Measurements from ENCODE around the gene BLOC1S4.
A peak's percentile ranks its signal among the peaks of the same experiment; 100 is the strongest.

Gene BLOC1S4

GRCh38 chr4:6710996-6711395, 5.0 kb upstream of the BLOC1S4 start:
- Histone ChIP-seq H3K4me1 (ENCODE audit: control insufficient read depth in 2 of 2, insufficient read depth in 1 of 2, low read depth in 1 of 2, low read length in 2 of 2) (peaks cover 7 to 12% of the 10 kb centered on the region in 2 donors), H3K4me2 (ENCODE audit: insufficient read depth, low read length, poor library complexity, severe bottlenecking) (no peak overlapping the region), H2AFZ (ENCODE audit: low read length) (no peak overlapping the region), H3K4ac (ENCODE audit: low read length) (no peak overlapping the region), H3K79me1 (ENCODE audit: low read depth, low read length) (peaks cover 6% of the 10 kb centered on the region), H3K36me3 (replicated peaks in 1 of 2; ENCODE audit: control insufficient read depth in 2 of 2, insufficient read depth in 2 of 2, low read length in 2 of 2) (peaks cover 10 to 24% of the 10 kb centered on the region in 2 donors), H2BK12ac (ENCODE audit: low read length) (no peak overlapping the region), H3K18ac (ENCODE audit: low read length) (no peak overlapping the region), H3K23ac (ENCODE audit: low read depth, low read length, poor library complexity) (no peak overlapping the region), H2AK5ac (ENCODE audit: low read depth, low read length) (no peak overlapping the region), H2BK5ac (ENCODE audit: low read length) (no peak overlapping the region), H3K9me3 (replicated peaks in 1 of 2; ENCODE audit: control insufficient read depth in 2 of 2, insufficient read depth in 1 of 2, low read depth in 1 of 2, low read length in 2 of 2) (peaks cover 1 to 24% of the 10 kb centered on the region in 2 donors), H3K4me3 (ENCODE audit: low read length in 2 of 2) (no peak overlapping the region), H3K9ac (ENCODE audit: low read depth, low read length, poor library complexity) (no peak overlapping the region), H2BK120ac (ENCODE audit: low read depth, low read length) (no peak overlapping the region), H3K27ac (replicated peaks; ENCODE audit: low read length) (no peak overlapping the region), H2BK15ac (ENCODE audit: low read length) (no peak overlapping the region), H3K27me3 (ENCODE audit: control insufficient read depth in 3 of 3, insufficient read depth in 3 of 3, low read depth in 1 of 3, low read length in 3 of 3) (peaks cover 0 to 2% (median 0%) of the 10 kb centered on the region in 3 experiments), H4K91ac (ENCODE audit: low read depth, low read length, poor library complexity) (no peak overlapping the region), H4K8ac (ENCODE audit: low read depth, low read length) (no peak overlapping the region), H3K14ac (ENCODE audit: low read length) (no peak overlapping the region)
- WGBS, 2 donors (ENCODE audit: extremely low coverage in 2 of 2, insufficient read length in 2 of 2, insufficient replicate concordance in 1 of 2) = no CpG with 5 or more reads among the region's 2 CpGs
- DNase-seq (ENCODE audit: low spot score) = no peak

GRCh38 chr4:6714954-6715353, 1.0 kb upstream of the BLOC1S4 start:
- Histone ChIP-seq H4K91ac (ENCODE audit: low read depth, low read length, poor library complexity) (no peak overlapping the region), H3K27ac (replicated peaks; ENCODE audit: low read length) (no peak overlapping the region), H3K14ac (ENCODE audit: low read length) (no peak overlapping the region), H3K36me3 (replicated peaks in 1 of 2; ENCODE audit: control insufficient read depth in 2 of 2, insufficient read depth in 2 of 2, low read length in 2 of 2) (peaks cover 0 to 6% of the 10 kb centered on the region in 2 donors), H3K4ac (ENCODE audit: low read length) (no peak overlapping the region), H2BK15ac (ENCODE audit: low read length) (no peak overlapping the region), H3K4me3 (ENCODE audit: low read length in 2 of 2) (no peak overlapping the region), H3K9ac (ENCODE audit: low read depth, low read length, poor library complexity) (no peak overlapping the region), H3K18ac (ENCODE audit: low read length) (no peak overlapping the region), H3K4me1 (ENCODE audit: control insufficient read depth in 2 of 2, insufficient read depth in 1 of 2, low read depth in 1 of 2, low read length in 2 of 2) (no peaks in the 10 kb centered on the region), H3K79me1 (ENCODE audit: low read depth, low read length) (peaks cover 7% of the 10 kb centered on the region), H3K4me2 (ENCODE audit: insufficient read depth, low read length, poor library complexity, severe bottlenecking) (no peak overlapping the region), H4K8ac (ENCODE audit: low read depth, low read length) (no peak overlapping the region), H3K9me3 (replicated peaks in 1 of 2; ENCODE audit: control insufficient read depth in 2 of 2, insufficient read depth in 1 of 2, low read depth in 1 of 2, low read length in 2 of 2) (peaks cover 1 to 4% of the 10 kb centered on the region in 2 donors), H3K23ac (ENCODE audit: low read depth, low read length, poor library complexity) (no peak overlapping the region), H2AFZ (ENCODE audit: low read length) (peak overlapping the region; percentile 88), H2AK5ac (ENCODE audit: low read depth, low read length) (no peak overlapping the region), H2BK12ac (ENCODE audit: low read length) (no peak overlapping the region), H3K27me3 (ENCODE audit: control insufficient read depth in 3 of 3, insufficient read depth in 3 of 3, low read depth in 1 of 3, low read length in 3 of 3) (peaks cover 0 to 2% (median 0%) of the 10 kb centered on the region in 3 experiments), H2BK5ac (ENCODE audit: low read length) (no peak overlapping the region), H2BK120ac (ENCODE audit: low read depth, low read length) (no peak overlapping the region)
- no CpG with 5 or more reads among the region's 1 CpG for WGBS, 2 donors (ENCODE audit: extremely low coverage in 2 of 2, insufficient read length in 2 of 2, insufficient replicate concordance in 1 of 2)
- DNase-seq (ENCODE audit: low spot score) = no peak

- DNase-seq (ENCODE audit: low spot score) = no peak
- Histone ChIP-seq H3K27ac (replicated peaks; ENCODE audit: low read length) (no peak overlapping the region), H3K27me3 (ENCODE audit: control insufficient read depth in 3 of 3, insufficient read depth in 3 of 3, low read depth in 1 of 3, low read length in 3 of 3) (peaks cover 0 to 2% (median 0%) of the 10 kb centered on the region in 3 experiments), H3K9me3 (replicated peaks in 1 of 2; ENCODE audit: control insufficient read depth in 2 of 2, insufficient read depth in 1 of 2, low read depth in 1 of 2, low read length in 2 of 2) (peaks cover 1 to 4% of the 10 kb centered on the region in 2 donors), H3K4me2 (ENCODE audit: insufficient read depth, low read length, poor library complexity, severe bottlenecking) (no peak overlapping the region), H3K23ac (ENCODE audit: low read depth, low read length, poor library complexity) (peak overlapping the region; percentile 98), H3K9ac (ENCODE audit: low read depth, low read length, poor library complexity) (no peak overlapping the region), H4K8ac (ENCODE audit: low read depth, low read length) (no peak overlapping the region), H3K4me1 (ENCODE audit: control insufficient read depth in 2 of 2, insufficient read depth in 1 of 2, low read depth in 1 of 2, low read length in 2 of 2) (peaks cover 0 to 4% of the 10 kb centered on the region in 2 donors), H2BK12ac (ENCODE audit: low read length) (no peak overlapping the region), H3K18ac (ENCODE audit: low read length) (no peak overlapping the region), H2BK15ac (ENCODE audit: low read length) (no peak overlapping the region), H2AFZ (ENCODE audit: low read length) (peak overlapping the region; percentile 88), H3K4me3 (ENCODE audit: low read length in 2 of 2) (peak overlapping the region in 1 of 2 donors; percentile 86), H4K91ac (ENCODE audit: low read depth, low read length, poor library complexity) (no peak overlapping the region), H2AK5ac (ENCODE audit: low read depth, low read length) (no peak overlapping the region), H2BK120ac (ENCODE audit: low read depth, low read length) (no peak overlapping the region), H3K4ac (ENCODE audit: low read length) (no peak overlapping the region), H3K79me1 (ENCODE audit: low read depth, low read length) (peaks cover 7% of the 10 kb centered on the region), H3K14ac (ENCODE audit: low read length) (no peak overlapping the region), H3K36me3 (replicated peaks in 1 of 2; ENCODE audit: control insufficient read depth in 2 of 2, insufficient read depth in 2 of 2, low read length in 2 of 2) (peaks cover 0 to 6% of the 10 kb centered on the region in 2 donors), H2BK5ac (ENCODE audit: low read length) (no peak overlapping the region)
- no CpG with 5 or more reads among the region's 9 CpGs for WGBS, 2 donors (ENCODE audit: extremely low coverage in 2 of 2, insufficient read length in 2 of 2, insufficient replicate concordance in 1 of 2)
Observed at GRCh38 chr4:6715704-6716017, 313 bp upstream of the BLOC1S4 start.

GRCh38 chr4:6716958-6717655, 1.1 kb downstream of the BLOC1S4 start:
- no peak overlapping the region for H3K14ac ChIP-seq (ENCODE audit: low read length)
- peaks cover 0 to 6% of the 10 kb centered on the region in 2 donors for H3K4me1 ChIP-seq (ENCODE audit: control insufficient read depth in 2 of 2, insufficient read depth in 1 of 2, low read depth in 1 of 2, low read length in 2 of 2)
- no peak for DNase-seq (ENCODE audit: low spot score)
- H3K9ac ChIP-seq (ENCODE audit: low read depth, low read length, poor library complexity) = no peak overlapping the region
- peaks cover 0 to 1% of the 10 kb centered on the region in 2 donors for H3K9me3 ChIP-seq (replicated peaks in 1 of 2; ENCODE audit: control insufficient read depth in 2 of 2, insufficient read depth in 1 of 2, low read depth in 1 of 2, low read length in 2 of 2)
- H3K79me1 ChIP-seq (ENCODE audit: low read depth, low read length) = peaks cover 7% of the 10 kb centered on the region
- H3K23ac ChIP-seq (ENCODE audit: low read depth, low read length, poor library complexity) = no peak overlapping the region
- no peak overlapping the region for H3K27ac ChIP-seq (replicated peaks; ENCODE audit: low read length)
- H2AFZ ChIP-seq (ENCODE audit: low read length) = no peak overlapping the region
- no peak overlapping the region for H4K91ac ChIP-seq (ENCODE audit: low read depth, low read length, poor library complexity)
- H2BK15ac ChIP-seq (ENCODE audit: low read length) = no peak overlapping the region
- peak overlapping the region; percentile 97 for H3K4me2 ChIP-seq (ENCODE audit: insufficient read depth, low read length, poor library complexity, severe bottlenecking)
- no CpG with 5 or more reads among the region's 7 CpGs for WGBS, 2 donors (ENCODE audit: extremely low coverage in 2 of 2, insufficient read length in 2 of 2, insufficient replicate concordance in 1 of 2)
- no peak overlapping the region for H3K4ac ChIP-seq (ENCODE audit: low read length)
- H3K27me3 ChIP-seq (ENCODE audit: control insufficient read depth in 3 of 3, insufficient read depth in 3 of 3, low read depth in 1 of 3, low read length in 3 of 3) = peaks cover 0 to 2% (median 0%) of the 10 kb centered on the region in 3 experiments
- H2AK5ac ChIP-seq (ENCODE audit: low read depth, low read length) = no peak overlapping the region
- peak overlapping the region; percentile 86 to 99 for H3K4me3 ChIP-seq (ENCODE audit: low read length in 2 of 2)
- H2BK5ac ChIP-seq (ENCODE audit: low read length) = no peak overlapping the region
- H3K36me3 ChIP-seq (replicated peaks in 1 of 2; ENCODE audit: control insufficient read depth in 2 of 2, insufficient read depth in 2 of 2, low read length in 2 of 2) = peaks cover 0 to 6% of the 10 kb centered on the region in 2 donors
- no peak overlapping the region for H2BK120ac ChIP-seq (ENCODE audit: low read depth, low read length)
- H4K8ac ChIP-seq (ENCODE audit: low read depth, low read length) = no peak overlapping the region
- H3K18ac ChIP-seq (ENCODE audit: low read length) = no peak overlapping the region
- H2BK12ac ChIP-seq (ENCODE audit: low read length) = no peak overlapping the region

Measured in neuronal stem cell (in vitro differentiated cells).